GM23338 (cell line): ENCODE results near the gene TCP10L. TPM values are rescaled to one million over a fixed set of nuclear protein-coding genes. Genes with fewer than 3 reads are reported as not detected.

ENCODE experiments used
- ATAC-seq: fragments of 200-7000 bp; cut with Tn5 transposase; 3 replicates; pipeline ENCODE4 v1.9.1; 2020
- DNase-seq: peaks from one replicate; pipeline ENCODE4 v3.0.0-alpha.2; 2015; ENCODE audit warnings: low spot score
- H2AFZ ChIP-seq: fragments of 200-600 bp; sonication (generic); 2 replicates; pipeline ENCODE4 v1.8.0; 2016; ENCODE audit warnings: antibody characterized with exemption, mild to moderate bottlenecking, moderate library complexity
- H3F3A ChIP-seq: fragments of 200-600 bp; sonication (generic); replicated peaks from 2 replicates; pipeline ENCODE4 v1.8.0; 2017; ENCODE audit warnings: antibody characterized with exemption, mixed run types, low read depth
- H3K27ac ChIP-seq: fragments of 200-600 bp; sonication (generic); 2 replicates; pipeline ENCODE4 v1.6.1; 2016; ENCODE audit warnings: low read depth
- H3K27me3 ChIP-seq: fragments of 200-600 bp; sonication (generic); 2 replicates; pipeline ENCODE4 v1.8.0; 2016; ENCODE audit warnings: mild to moderate bottlenecking, mixed run types, moderate library complexity; ENCODE audit not compliant: insufficient read depth
- H3K36me3 ChIP-seq: fragments of 200-600 bp; sonication (generic); 2 replicates; pipeline ENCODE4 v1.8.0; 2016; ENCODE audit warnings: mild to moderate bottlenecking; ENCODE audit not compliant: insufficient read depth
- H3K4me1 ChIP-seq: fragments of 200-600 bp; sonication (generic); 2 replicates; pipeline ENCODE4 v1.8.0; 2016; ENCODE audit warnings: mild to moderate bottlenecking, moderate library complexity; ENCODE audit not compliant: insufficient read depth
- H3K4me2 ChIP-seq: fragments of 200-600 bp; sonication (generic); 2 replicates; pipeline ENCODE4 v1.7.1; 2017; ENCODE audit warnings: mixed run types
- H3K4me3 ChIP-seq: fragments of 200-600 bp; sonication (generic); 2 replicates; pipeline ENCODE4 v1.6.1; 2016; ENCODE audit warnings: mixed run types
- H3K79me2 ChIP-seq: fragments of 200-600 bp; sonication (generic); replicated peaks from 2 replicates; pipeline ENCODE4 v1.8.0; 2017; ENCODE audit warnings: mild to moderate bottlenecking; ENCODE audit not compliant: insufficient read depth
- H3K9me2 ChIP-seq: fragments of 200-600 bp; sonication (generic); 2 replicates; pipeline ENCODE4 v1.8.0; 2017; ENCODE audit not compliant: insufficient read depth
- H4K20me1 ChIP-seq: fragments of 200-600 bp; sonication (generic); replicated peaks from 2 replicates; pipeline ENCODE4 v1.8.0; 2017; ENCODE audit warnings: mild to moderate bottlenecking; ENCODE audit not compliant: insufficient read depth
- H3K27ac Mint-ChIP-seq: 2 replicates; pipeline ENCODE4 v1.8.0; 2020; ENCODE audit warnings: inconsistent platforms, mild to moderate bottlenecking, moderate library complexity, mixed read lengths
- H3K27me3 Mint-ChIP-seq: 3 replicates; pipeline ENCODE4 v1.8.0; 2022; ENCODE audit warnings: low read depth, mild to moderate bottlenecking, moderate library complexity, mixed read lengths, inconsistent platforms; ENCODE audit not compliant: insufficient read depth, poor library complexity
- H3K36me3 Mint-ChIP-seq: 3 replicates; pipeline ENCODE4 v1.8.0; 2021; ENCODE audit warnings: low read depth, mild to moderate bottlenecking, inconsistent platforms, moderate library complexity, mixed read lengths
- H3K4me1 Mint-ChIP-seq: 3 replicates; pipeline ENCODE4 v1.8.0; 2020; ENCODE audit warnings: mild to moderate bottlenecking, inconsistent platforms, mixed read lengths
- H3K4me3 Mint-ChIP-seq: 3 replicates; pipeline ENCODE4 v1.8.0; 2021; ENCODE audit warnings: moderate library complexity, mild to moderate bottlenecking, inconsistent platforms, mixed read lengths
- H3K9me3 Mint-ChIP-seq: 3 replicates; pipeline ENCODE4 v1.8.0; 2020; ENCODE audit warnings: moderate library complexity, mild to moderate bottlenecking, inconsistent platforms, mixed read lengths
- CREB1 ChIP-seq: fragments of 250-450 bp; sonication (Bioruptor Pico); IDR thresholded peaks from 2 replicates; pipeline ENCODE4 v1.5.0; 2020; ENCODE audit warnings: low read depth, mild to moderate bottlenecking, moderate library complexity
- EZH2 ChIP-seq: fragments of 200-600 bp; sonication (generic); IDR thresholded peaks from one replicate; pipeline ENCODE4 v1.8.0; 2017; ENCODE audit warnings: antibody characterized with exemption, mild to moderate bottlenecking, low read depth; ENCODE audit not compliant: unreplicated experiment
- EZH2phosphoT487 ChIP-seq: fragments of 200-600 bp; sonication (generic); IDR thresholded peaks from one replicate; pipeline ENCODE4 v1.8.1; 2018; ENCODE audit warnings: antibody characterized with exemption; ENCODE audit not compliant: unreplicated experiment
- JUNB ChIP-seq: IDR thresholded peaks from one replicate; pipeline ENCODE4 v1.6.1; 2016; ENCODE audit warnings: antibody characterized with exemption; ENCODE audit not compliant: unreplicated experiment
- NANOG ChIP-seq: IDR thresholded peaks from 2 replicates; pipeline ENCODE4 v1.6.1; 2016; ENCODE audit warnings: antibody characterized with exemption, borderline replicate concordance
- POLR2AphosphoS5 ChIP-seq: IDR thresholded peaks from 2 replicates; pipeline ENCODE4 v1.6.1; 2016; ENCODE audit warnings: antibody characterized with exemption, low read depth
- STAT1 ChIP-seq: IDR thresholded peaks from one replicate; pipeline ENCODE4 v1.6.1; 2016; ENCODE audit warnings: antibody characterized with exemption; ENCODE audit not compliant: unreplicated experiment
- ZNF114 ChIP-seq: fragments of 250-450 bp; sonication (Bioruptor Pico); IDR thresholded peaks from 2 replicates; pipeline ENCODE4 v1.5.0; 2020; ENCODE audit warnings: mild to moderate bottlenecking, moderate library complexity
- ZNF331 ChIP-seq: fragments of 250-450 bp; sonication (Bioruptor Pico); IDR thresholded peaks from 2 replicates; pipeline ENCODE4 v1.5.0; 2020; ENCODE audit warnings: low read depth, mild to moderate bottlenecking, moderate library complexity
- polyA plus RNA-seq: library from polyadenylated mRNA; unstranded; fragments of >200 nt; fragmentation: Nextera tagmentation; extraction: Ambion mirVana; gene quantifications from 2 replicates; pipeline ENCODE4 v1.2.1, GENCODE V29; 2016
- total RNA-seq: library from RNA; depleted of rRNA; stranded (reverse); fragments of >200 nt; shearing (Covaris generic); gene quantifications from 2 replicates; pipeline ENCODE4 v1.2.3, GENCODE V29; 2014
- TF ChIP-seq, protein P1 (sequence below): IDR thresholded peaks from 2 replicates; pipeline ENCODE4 v1.6.1; 2016; ENCODE audit warnings: antibody characterized with exemption
- TF ChIP-seq, protein P2 (sequence below): fragments of 250-450 bp; sonication (Bioruptor Pico); IDR thresholded peaks from 2 replicates; pipeline ENCODE4 v1.5.0; 2020; ENCODE audit warnings: mild to moderate bottlenecking, moderate library complexity
- TF ChIP-seq, protein P3 (sequence below): IDR thresholded peaks from one replicate; pipeline ENCODE4 v1.6.1; 2018; ENCODE audit warnings: antibody characterized with exemption; ENCODE audit not compliant: unreplicated experiment
- TF ChIP-seq, protein P4 (sequence below), 2 experiments: fragments of 200-600 bp in 1 of 2; sonication (generic) in 1 of 2; conservative IDR thresholded peaks; 2 replicates each; pipeline versions ENCODE4 v1.5.1 to v1.6.1; 2016 to 2017; ENCODE audit warnings: antibody characterized with exemption in 2 of 2, low read depth in 2 of 2, mild to moderate bottlenecking in 2 of 2, moderate library complexity in 1 of 2

Gene TCP10L
- total and polyA plus RNA-seq, 2 experiments from 2014 or later: 0.10 to 0.65 TPM

DNA sequence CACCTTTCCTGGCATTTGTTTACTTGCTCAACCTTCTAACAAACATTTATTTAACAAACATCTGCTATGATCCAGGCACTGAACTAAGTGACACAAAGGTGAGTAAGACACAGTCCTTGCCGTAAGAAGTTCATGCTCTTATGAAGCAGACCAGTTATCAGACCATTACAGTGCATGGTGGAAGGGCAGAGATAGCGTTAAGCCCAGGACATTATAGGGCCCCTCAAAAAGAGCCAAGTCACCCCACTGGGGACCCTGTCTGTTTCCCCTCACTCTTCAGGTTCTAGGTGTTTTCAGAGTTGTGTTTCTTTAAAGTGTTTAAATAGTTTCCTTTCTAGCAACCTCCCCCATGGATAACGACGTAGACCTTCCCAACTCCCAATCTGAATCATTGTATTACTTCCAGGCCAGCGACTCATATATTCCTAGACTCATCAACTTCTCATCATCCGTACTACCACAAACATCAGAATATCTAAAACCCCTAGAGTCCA is 39.3 kb downstream of the TCP10L start:
- Histone ChIP-seq H3K4me2 (no peak overlapping the region), H3K79me2 (no peaks in the 10 kb centered on the region), H3K27me3 (no peaks in the 10 kb centered on the region), H3K4me3 (no peak overlapping the region), H3F3A (0 out of 2 replicates have a peak, but pooled peaks cover 2% of the 10 kb centered on the region), H3K27ac (no peak overlapping the region), H3K9me2 (no peaks in the 10 kb centered on the region), H3K4me1 (no peaks in the 10 kb centered on the region), H2AFZ (no peak overlapping the region), H3K36me3 (no peaks in the 10 kb centered on the region), H4K20me1 (no peaks in the 10 kb centered on the region)
- peaks cover 2% of the 10 kb centered on the region; the same call in 2 of the 3 replicates for H3K4me1 Mint-ChIP-seq
- ATAC-seq (no peak), DNase-seq (no peak)
- H3K27me3 Mint-ChIP-seq: peaks cover under 1% of the 10 kb centered on the region
- no peak overlapping the region for H3K4me3 Mint-ChIP-seq
- TF ChIP-seq NANOG (no peak), JUNB (no peak), EZH2phosphoT487 (no peak), EZH2 (no peak), CREB1 (CRISPR knock-in tag) (no peak), ZNF114 (no peak), STAT1 (no peak), POLR2AphosphoS5 (no peak), ZNF331 (no peak)
- TF ChIP-seq, protein P1, sequence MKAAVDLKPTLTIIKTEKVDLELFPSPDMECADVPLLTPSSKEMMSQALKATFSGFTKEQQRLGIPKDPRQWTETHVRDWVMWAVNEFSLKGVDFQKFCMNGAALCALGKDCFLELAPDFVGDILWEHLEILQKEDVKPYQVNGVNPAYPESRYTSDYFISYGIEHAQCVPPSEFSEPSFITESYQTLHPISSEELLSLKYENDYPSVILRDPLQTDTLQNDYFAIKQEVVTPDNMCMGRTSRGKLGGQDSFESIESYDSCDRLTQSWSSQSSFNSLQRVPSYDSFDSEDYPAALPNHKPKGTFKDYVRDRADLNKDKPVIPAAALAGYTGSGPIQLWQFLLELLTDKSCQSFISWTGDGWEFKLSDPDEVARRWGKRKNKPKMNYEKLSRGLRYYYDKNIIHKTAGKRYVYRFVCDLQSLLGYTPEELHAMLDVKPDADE: no peak
- TF ChIP-seq, protein P2, sequence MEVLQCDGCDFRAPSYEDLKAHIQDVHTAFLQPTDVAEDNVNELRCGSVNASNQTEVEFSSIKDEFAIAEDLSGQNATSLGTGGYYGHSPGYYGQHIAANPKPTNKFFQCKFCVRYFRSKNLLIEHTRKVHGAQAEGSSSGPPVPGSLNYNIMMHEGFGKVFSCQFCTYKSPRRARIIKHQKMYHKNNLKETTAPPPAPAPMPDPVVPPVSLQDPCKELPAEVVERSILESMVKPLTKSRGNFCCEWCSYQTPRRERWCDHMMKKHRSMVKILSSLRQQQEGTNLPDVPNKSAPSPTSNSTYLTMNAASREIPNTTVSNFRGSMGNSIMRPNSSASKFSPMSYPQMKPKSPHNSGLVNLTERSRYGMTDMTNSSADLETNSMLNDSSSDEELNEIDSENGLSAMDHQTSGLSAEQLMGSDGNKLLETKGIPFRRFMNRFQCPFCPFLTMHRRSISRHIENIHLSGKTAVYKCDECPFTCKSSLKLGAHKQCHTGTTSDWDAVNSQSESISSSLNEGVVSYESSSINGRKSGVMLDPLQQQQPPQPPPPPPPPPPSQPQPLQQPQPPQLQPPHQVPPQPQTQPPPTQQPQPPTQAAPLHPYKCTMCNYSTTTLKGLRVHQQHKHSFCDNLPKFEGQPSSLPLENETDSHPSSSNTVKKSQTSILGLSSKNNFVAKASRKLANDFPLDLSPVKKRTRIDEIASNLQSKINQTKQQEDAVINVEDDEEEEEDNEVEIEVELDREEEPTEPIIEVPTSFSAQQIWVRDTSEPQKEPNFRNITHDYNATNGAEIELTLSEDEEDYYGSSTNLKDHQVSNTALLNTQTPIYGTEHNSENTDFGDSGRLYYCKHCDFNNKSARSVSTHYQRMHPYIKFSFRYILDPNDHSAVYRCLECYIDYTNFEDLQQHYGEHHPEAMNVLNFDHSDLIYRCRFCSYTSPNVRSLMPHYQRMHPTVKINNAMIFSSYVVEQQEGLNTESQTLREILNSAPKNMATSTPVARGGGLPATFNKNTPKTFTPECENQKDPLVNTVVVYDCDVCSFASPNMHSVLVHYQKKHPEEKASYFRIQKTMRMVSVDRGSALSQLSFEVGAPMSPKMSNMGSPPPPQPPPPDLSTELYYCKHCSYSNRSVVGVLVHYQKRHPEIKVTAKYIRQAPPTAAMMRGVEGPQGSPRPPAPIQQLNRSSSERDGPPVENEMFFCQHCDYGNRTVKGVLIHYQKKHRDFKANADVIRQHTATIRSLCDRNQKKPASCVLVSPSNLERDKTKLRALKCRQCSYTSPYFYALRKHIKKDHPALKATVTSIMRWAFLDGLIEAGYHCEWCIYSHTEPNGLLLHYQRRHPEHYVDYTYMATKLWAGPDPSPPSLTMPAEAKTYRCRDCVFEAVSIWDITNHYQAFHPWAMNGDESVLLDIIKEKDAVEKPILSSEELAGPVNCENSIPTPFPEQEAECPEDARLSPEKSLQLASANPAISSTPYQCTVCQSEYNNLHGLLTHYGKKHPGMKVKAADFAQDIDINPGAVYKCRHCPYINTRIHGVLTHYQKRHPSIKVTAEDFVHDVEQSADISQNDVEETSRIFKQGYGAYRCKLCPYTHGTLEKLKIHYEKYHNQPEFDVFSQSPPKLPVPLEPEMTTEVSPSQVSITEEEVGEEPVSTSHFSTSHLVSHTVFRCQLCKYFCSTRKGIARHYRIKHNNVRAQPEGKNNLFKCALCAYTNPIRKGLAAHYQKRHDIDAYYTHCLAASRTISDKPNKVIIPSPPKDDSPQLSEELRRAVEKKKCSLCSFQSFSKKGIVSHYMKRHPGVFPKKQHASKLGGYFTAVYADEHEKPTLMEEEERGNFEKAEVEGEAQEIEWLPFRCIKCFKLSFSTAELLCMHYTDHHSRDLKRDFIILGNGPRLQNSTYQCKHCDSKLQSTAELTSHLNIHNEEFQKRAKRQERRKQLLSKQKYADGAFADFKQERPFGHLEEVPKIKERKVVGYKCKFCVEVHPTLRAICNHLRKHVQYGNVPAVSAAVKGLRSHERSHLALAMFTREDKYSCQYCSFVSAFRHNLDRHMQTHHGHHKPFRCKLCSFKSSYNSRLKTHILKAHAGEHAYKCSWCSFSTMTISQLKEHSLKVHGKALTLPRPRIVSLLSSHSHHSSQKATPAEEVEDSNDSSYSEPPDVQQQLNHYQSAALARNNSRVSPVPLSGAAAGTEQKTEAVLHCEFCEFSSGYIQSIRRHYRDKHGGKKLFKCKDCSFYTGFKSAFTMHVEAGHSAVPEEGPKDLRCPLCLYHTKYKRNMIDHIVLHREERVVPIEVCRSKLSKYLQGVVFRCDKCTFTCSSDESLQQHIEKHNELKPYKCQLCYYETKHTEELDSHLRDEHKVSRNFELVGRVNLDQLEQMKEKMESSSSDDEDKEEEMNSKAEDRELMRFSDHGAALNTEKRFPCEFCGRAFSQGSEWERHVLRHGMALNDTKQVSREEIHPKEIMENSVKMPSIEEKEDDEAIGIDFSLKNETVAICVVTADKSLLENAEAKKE: no peak
- TF ChIP-seq, protein P3, sequence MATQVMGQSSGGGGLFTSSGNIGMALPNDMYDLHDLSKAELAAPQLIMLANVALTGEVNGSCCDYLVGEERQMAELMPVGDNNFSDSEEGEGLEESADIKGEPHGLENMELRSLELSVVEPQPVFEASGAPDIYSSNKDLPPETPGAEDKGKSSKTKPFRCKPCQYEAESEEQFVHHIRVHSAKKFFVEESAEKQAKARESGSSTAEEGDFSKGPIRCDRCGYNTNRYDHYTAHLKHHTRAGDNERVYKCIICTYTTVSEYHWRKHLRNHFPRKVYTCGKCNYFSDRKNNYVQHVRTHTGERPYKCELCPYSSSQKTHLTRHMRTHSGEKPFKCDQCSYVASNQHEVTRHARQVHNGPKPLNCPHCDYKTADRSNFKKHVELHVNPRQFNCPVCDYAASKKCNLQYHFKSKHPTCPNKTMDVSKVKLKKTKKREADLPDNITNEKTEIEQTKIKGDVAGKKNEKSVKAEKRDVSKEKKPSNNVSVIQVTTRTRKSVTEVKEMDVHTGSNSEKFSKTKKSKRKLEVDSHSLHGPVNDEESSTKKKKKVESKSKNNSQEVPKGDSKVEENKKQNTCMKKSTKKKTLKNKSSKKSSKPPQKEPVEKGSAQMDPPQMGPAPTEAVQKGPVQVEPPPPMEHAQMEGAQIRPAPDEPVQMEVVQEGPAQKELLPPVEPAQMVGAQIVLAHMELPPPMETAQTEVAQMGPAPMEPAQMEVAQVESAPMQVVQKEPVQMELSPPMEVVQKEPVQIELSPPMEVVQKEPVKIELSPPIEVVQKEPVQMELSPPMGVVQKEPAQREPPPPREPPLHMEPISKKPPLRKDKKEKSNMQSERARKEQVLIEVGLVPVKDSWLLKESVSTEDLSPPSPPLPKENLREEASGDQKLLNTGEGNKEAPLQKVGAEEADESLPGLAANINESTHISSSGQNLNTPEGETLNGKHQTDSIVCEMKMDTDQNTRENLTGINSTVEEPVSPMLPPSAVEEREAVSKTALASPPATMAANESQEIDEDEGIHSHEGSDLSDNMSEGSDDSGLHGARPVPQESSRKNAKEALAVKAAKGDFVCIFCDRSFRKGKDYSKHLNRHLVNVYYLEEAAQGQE: no peak
- TF ChIP-seq, protein P4, sequence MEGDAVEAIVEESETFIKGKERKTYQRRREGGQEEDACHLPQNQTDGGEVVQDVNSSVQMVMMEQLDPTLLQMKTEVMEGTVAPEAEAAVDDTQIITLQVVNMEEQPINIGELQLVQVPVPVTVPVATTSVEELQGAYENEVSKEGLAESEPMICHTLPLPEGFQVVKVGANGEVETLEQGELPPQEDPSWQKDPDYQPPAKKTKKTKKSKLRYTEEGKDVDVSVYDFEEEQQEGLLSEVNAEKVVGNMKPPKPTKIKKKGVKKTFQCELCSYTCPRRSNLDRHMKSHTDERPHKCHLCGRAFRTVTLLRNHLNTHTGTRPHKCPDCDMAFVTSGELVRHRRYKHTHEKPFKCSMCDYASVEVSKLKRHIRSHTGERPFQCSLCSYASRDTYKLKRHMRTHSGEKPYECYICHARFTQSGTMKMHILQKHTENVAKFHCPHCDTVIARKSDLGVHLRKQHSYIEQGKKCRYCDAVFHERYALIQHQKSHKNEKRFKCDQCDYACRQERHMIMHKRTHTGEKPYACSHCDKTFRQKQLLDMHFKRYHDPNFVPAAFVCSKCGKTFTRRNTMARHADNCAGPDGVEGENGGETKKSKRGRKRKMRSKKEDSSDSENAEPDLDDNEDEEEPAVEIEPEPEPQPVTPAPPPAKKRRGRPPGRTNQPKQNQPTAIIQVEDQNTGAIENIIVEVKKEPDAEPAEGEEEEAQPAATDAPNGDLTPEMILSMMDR (conservative IDR thresholded peaks at IDR 0.05; ENCODE audit: low read depth in 2 of 2): no peak
- no peaks in the 10 kb centered on the region for H3K36me3 Mint-ChIP-seq
- H3K27ac Mint-ChIP-seq: no peak overlapping the region
- H3K9me3 Mint-ChIP-seq: no peaks in the 10 kb centered on the region
